Uterus (tissue), 2 donors: ENCODE results near the gene BCAS4.

ENCODE experiments used
- POLR2A ChIP-seq, 2 donors: fragments of 450-650 bp; IDR thresholded peaks; one replicate each; pipeline ENCODE4 v1.6.1; 2016; ENCODE audit warnings: antibody characterized with exemption in 2 of 2, mild to moderate bottlenecking in 1 of 2, moderate library complexity in 1 of 2
- TF ChIP-seq, protein P1 (sequence below), 4 experiments: fragments of 200-600 bp in 2 of 4; fragments of 450-650 bp in 2 of 4; sonication (generic) in 2 of 4; IDR thresholded peaks; one replicate each; pipeline ENCODE4 v1.5.1; 2016 to 2019; ENCODE audit warnings: antibody characterized with exemption in 4 of 4, mild to moderate bottlenecking in 2 of 4, moderate library complexity in 1 of 4

DNA sequence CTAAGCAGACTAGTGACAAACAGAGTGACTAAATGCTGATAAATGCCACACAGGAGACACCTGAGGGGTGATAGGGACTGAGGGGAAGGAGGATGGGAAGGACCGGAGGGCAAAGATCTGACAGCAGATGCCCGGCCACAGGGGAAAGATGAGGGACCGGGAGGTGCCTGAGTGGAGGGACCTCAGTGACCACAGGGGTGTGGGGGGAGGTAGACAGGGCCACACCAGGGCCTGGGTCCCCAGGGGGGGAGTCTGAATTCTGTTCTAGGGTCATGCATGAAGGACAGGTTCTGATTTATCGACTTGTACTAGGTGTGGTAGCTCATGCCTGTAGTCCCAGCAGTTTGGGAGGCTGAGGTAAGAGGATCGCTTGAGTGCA, 6.9 kb downstream of the BCAS4 start:
- TF ChIP-seq POLR2A (IDR thresholded peaks at IDR 0.05): no peak
- TF ChIP-seq, protein P1, sequence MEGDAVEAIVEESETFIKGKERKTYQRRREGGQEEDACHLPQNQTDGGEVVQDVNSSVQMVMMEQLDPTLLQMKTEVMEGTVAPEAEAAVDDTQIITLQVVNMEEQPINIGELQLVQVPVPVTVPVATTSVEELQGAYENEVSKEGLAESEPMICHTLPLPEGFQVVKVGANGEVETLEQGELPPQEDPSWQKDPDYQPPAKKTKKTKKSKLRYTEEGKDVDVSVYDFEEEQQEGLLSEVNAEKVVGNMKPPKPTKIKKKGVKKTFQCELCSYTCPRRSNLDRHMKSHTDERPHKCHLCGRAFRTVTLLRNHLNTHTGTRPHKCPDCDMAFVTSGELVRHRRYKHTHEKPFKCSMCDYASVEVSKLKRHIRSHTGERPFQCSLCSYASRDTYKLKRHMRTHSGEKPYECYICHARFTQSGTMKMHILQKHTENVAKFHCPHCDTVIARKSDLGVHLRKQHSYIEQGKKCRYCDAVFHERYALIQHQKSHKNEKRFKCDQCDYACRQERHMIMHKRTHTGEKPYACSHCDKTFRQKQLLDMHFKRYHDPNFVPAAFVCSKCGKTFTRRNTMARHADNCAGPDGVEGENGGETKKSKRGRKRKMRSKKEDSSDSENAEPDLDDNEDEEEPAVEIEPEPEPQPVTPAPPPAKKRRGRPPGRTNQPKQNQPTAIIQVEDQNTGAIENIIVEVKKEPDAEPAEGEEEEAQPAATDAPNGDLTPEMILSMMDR (IDR thresholded peaks at IDR 0.05): no peak
